Heart right ventricle (tissue), 16 donors: ENCODE measurements around the gene CDH13. TPM values are rescaled to one million over a fixed set of nuclear protein-coding genes. Genes with fewer than 3 reads are reported as not detected.

Source experiments
- ATAC-seq, 8 donors: fragments of 200-7000 bp; cut with Tn5 transposase; one replicate each; pipeline ENCODE4 v1.9.1; 2020; ENCODE audit warnings: mild to moderate bottlenecking in 8 of 8, moderate library complexity in 8 of 8, moderate number of reproducible peaks in 1 of 8
- DNase-seq, 2 donors: peaks; one replicate each; pipeline ENCODE4 v3.0.0-alpha.2; 2020
- H3K27ac ChIP-seq, 10 donors: fragments of 200-600 bp; sonication (generic) in 2 of 10; one replicate each; pipeline versions ENCODE4 v1.5.0 to v1.8.0; 2020 to 2022; ENCODE audit warnings: mild to moderate bottlenecking in 3 of 10
- H3K27me3 ChIP-seq, 7 donors: fragments of 200-600 bp; one replicate each; pipeline ENCODE4 v1.8.0; 2021 to 2022; ENCODE audit warnings: mild to moderate bottlenecking in 2 of 7
- H3K36me3 ChIP-seq, 9 donors: fragments of 200-600 bp; sonication (generic) in 1 of 9; one replicate each; pipeline versions ENCODE4 v1.5.0 to v1.8.0; 2020 to 2022; ENCODE audit warnings: mild to moderate bottlenecking in 2 of 9
- H3K4me1 ChIP-seq, 9 donors: fragments of 200-600 bp; sonication (generic) in 1 of 9; one replicate each; pipeline versions ENCODE4 v1.5.0 to v1.8.0; 2020 to 2022; ENCODE audit warnings: mild to moderate bottlenecking in 4 of 9
- H3K4me3 ChIP-seq, 10 donors: fragments of 200-600 bp; sonication (generic) in 2 of 10; one replicate each; pipeline versions ENCODE4 v1.5.0 to v1.8.0; 2020 to 2022; ENCODE audit warnings: mild to moderate bottlenecking in 7 of 10, moderate library complexity in 2 of 10
- H3K9me3 ChIP-seq, 11 donors: fragments of 200-600 bp in 10 of 11; sonication (generic) in 2 of 11; one replicate each; pipeline versions ENCODE4 v1.5.0 to v1.8.0; 2013 to 2022; ENCODE audit warnings: mild to moderate bottlenecking in 2 of 11, control low read depth in 1 of 11, moderate library complexity in 1 of 11
- WGBS, 2 donors: extraction: QIAGEN DNeasy Blood & Tissue Kit; methylation state at CpG; one replicate each; pipeline ENCODE4 v1.1.7; 2013; ENCODE audit warnings: inconsistent platforms in 1 of 2; 5-methylcytosine and 5-hydroxymethylcytosine counted together
- intact Hi-C, 10 donors: fragments of 100-400 bp; cut with DNase I; formaldehyde crosslinking; loops; one replicate each; pipeline versions ENCODE4 v1.11.1 to v1.14.2; 2022
- polyA plus RNA-seq, 2 donors: library from polyadenylated mRNA; stranded (reverse); fragments of 200-250 nt; gene quantifications; one replicate each; pipeline ENCODE4 v1.2.3, GENCODE V29; 2013
- total RNA-seq, 10 donors: library from RNA; stranded (reverse); fragmentation: NEBNext Ultra II Directional in 3 of 10; extraction: Animal tissue kit (Norgen Biotek cat#: 25700) in 3 of 10; gene quantifications; one replicate each; pipeline versions ENCODE4 v1.2.1 to v1.2.4, GENCODE V29; 2021 to 2023
- TF ChIP-seq, protein P1 (sequence below), 9 donors: fragments of 200-600 bp; sonication (generic) in 2 of 9; IDR thresholded peaks; one replicate each; pipeline versions ENCODE4 v1.5.0 to v1.8.0; 2021 to 2022; ENCODE audit warnings: antibody characterized with exemption in 9 of 9, mild to moderate bottlenecking in 5 of 9, moderate library complexity in 1 of 9
- donor health status: Arrhythmogenic right ventricular cardiomyopathy.
- donor health status: ischemic (EF 13 %, LVEDD 7.1; RV severe dilation, severe dysfunction).
- donor health status: healthy with polysubstance abuse.
- donor health status: DM: no; HTN: yes; CAD: no.
- donor health status: DM: no; HTN: no; CAD: no.
- donor health status: ischemic (EF 25% LVEDD 6.9; RV normal size, moderate dysfunction).
- donor health status: ischemic (EF 25% LVEDD 5.7; RV mildly dilated, moderate dysfunction).
- donor health status: healthy.
- donor health status: DM: yes; HTN: yes; CAD: no.
- donor health status: Ischemic cardiomyopathy.
- donor health status: ischemic (EF 35%, LVEDD 5.7; RV mildly dilated, moderate dysfunction).
- donor health status: nonischemic (EF 11% LVEDD 7.7; RV severe dilation, severe dysfunction).
- donor health status: DM: yes; HTN: yes; CAD: no.
- donor health status: PGD.
- donor health status: ischemic (EF 29% LVEDD 5.4; RV normal size, mild dysfunction).
- donor health status: nonischemic (EF 23%, LVEDD 6.1; RV moderate dilation, normal function).

The CDH13 gene
- total and polyA plus RNA-seq, 12 donors, result 15.5 to 221 (median 168) TPM

DNA sequence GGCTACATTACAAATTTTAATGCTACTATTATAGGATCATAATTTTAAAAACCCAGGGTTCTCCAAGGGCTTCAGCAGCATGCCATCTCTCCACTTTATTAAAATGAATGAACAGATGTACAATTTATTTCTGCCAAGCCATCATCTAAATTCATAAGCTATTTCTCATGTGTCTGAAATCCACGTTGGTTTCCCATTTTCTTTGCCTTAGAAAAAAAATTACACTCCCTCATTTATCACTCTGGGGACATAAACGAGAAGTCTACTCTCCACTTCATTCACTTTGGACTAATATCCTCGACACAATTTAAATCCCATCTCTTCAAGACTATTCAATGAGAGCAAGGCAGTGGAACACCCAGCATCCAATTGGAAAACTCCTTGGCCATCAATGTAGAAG lies 1002.7 kb downstream of the CDH13 start:
- DNase-seq (no peak), ATAC-seq (no peak)
- Histone ChIP-seq H3K27ac (no peak overlapping the region), H3K4me1 (no peaks in the 10 kb centered on the region), H3K4me3 (no peak overlapping the region), H3K27me3 (no peaks in the 10 kb centered on the region), H3K9me3 (no peaks in the 10 kb centered on the region), H3K36me3 (no peaks in the 10 kb centered on the region)
- intact Hi-C loops, result loop anchor here in 1 of 10 donors (10.0 kb wide), 1 partner anchor 55 kb away; no protein-coding TSS in a partner anchor
- 87 to 88% methylated on average over 3 of the region's 3 CpGs for WGBS, 2 donors
- TF ChIP-seq, protein P1, sequence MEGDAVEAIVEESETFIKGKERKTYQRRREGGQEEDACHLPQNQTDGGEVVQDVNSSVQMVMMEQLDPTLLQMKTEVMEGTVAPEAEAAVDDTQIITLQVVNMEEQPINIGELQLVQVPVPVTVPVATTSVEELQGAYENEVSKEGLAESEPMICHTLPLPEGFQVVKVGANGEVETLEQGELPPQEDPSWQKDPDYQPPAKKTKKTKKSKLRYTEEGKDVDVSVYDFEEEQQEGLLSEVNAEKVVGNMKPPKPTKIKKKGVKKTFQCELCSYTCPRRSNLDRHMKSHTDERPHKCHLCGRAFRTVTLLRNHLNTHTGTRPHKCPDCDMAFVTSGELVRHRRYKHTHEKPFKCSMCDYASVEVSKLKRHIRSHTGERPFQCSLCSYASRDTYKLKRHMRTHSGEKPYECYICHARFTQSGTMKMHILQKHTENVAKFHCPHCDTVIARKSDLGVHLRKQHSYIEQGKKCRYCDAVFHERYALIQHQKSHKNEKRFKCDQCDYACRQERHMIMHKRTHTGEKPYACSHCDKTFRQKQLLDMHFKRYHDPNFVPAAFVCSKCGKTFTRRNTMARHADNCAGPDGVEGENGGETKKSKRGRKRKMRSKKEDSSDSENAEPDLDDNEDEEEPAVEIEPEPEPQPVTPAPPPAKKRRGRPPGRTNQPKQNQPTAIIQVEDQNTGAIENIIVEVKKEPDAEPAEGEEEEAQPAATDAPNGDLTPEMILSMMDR (IDR thresholded peaks at IDR 0.05), result no peak

- no peak overlapping the region for H3K27ac ChIP-seq
- DNase-seq (no peak), ATAC-seq (no peak)
- no peaks in the 10 kb centered on the region for H3K36me3 ChIP-seq
- no peak overlapping the region for H3K4me3 ChIP-seq
- H3K4me1 ChIP-seq, result no peaks in the 10 kb centered on the region
- 64 to 83% methylated on average over 5 of the region's 5 CpGs for WGBS, 2 donors
- no peaks in the 10 kb centered on the region for H3K9me3 ChIP-seq
- TF ChIP-seq, protein P1 (IDR thresholded peaks at IDR 0.05), result no peak
- intact Hi-C loops, result loop anchor here in 1 of 10 donors (10.0 kb wide), 1 partner anchor 55 kb away; no protein-coding TSS in a partner anchor
- H3K27me3 ChIP-seq, result no peaks in the 10 kb centered on the region
Observed at GRCh38 chr16:83629836-83630235, 1003.1 kb downstream of the CDH13 start.

DNA sequence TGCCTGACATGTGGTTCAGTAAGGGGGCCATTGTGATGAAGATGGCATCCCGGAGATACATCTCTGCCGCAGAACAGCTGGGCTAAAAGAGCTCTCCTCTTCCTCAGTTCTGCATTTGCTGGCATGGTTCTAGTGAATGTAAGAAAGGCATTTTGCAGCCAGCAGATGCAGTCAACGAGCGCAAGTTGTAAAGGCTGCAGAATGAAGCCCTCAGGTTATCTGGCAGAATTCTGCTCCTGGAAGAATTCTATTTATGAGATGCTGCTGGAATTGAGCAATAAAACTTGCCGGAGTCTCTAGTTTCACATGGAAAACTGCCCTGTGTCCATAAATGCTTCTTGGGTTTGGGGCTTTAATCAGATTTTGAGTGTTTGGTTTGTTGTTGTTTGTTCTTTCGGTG lies 1004.2 kb downstream of the CDH13 start:
- no peaks in the 10 kb centered on the region for H3K27me3 ChIP-seq
- WGBS, 2 donors, result 88 to 89% methylated on average over 6 of the region's 6 CpGs
- no peak overlapping the region for H3K27ac ChIP-seq
- H3K4me1 ChIP-seq, result no peaks in the 10 kb centered on the region
- H3K4me3 ChIP-seq, result no peak overlapping the region
- DNase-seq, result no peak
- no peak for ATAC-seq
- no peaks in the 10 kb centered on the region for H3K9me3 ChIP-seq
- TF ChIP-seq, protein P1 (IDR thresholded peaks at IDR 0.05), result no peak
- intact Hi-C loops, result no loop called here
- H3K36me3 ChIP-seq, result no peaks in the 10 kb centered on the region

GRCh38 chr16:83633286-83633685 lies 1006.5 kb downstream of the CDH13 start:
- no peaks in the 10 kb centered on the region for H3K36me3 ChIP-seq
- no peaks in the 10 kb centered on the region for H3K9me3 ChIP-seq
- intact Hi-C loops, result no loop called here
- H3K27me3 ChIP-seq, result no peaks in the 10 kb centered on the region
- DNase-seq (no peak), ATAC-seq (no peak)
- TF ChIP-seq, protein P1 (IDR thresholded peaks at IDR 0.05), result no peak
- no peaks in the 10 kb centered on the region for H3K4me1 ChIP-seq
- WGBS, 2 donors, result 93 to 96% methylated on average over 9 of the region's 9 CpGs
- H3K4me3 ChIP-seq, result no peak overlapping the region
- no peak overlapping the region for H3K27ac ChIP-seq
